Measurements from ENCODE around the gene ABCG5.

DNA sequence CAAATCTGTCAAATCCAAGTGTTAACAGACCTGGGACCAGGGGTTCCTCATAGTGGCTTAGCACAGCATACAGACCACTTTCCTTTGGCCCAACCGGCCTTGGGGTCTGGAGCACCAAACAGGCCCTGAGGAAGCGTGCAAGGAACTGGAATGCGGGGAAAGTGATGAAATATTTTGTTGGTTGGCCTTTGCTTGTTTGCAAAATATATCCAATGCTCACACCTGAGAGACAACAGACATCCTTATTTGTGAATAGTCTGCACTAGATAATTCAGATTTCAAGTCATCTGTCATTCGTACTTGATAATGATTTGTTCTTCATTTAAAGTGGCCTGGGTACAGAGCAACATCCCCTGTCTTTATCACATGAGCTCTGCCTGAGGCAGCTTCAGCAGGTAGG is 43.7 kb upstream of the ABCG5 start:
- TF ChIP-seq, protein P1, sequence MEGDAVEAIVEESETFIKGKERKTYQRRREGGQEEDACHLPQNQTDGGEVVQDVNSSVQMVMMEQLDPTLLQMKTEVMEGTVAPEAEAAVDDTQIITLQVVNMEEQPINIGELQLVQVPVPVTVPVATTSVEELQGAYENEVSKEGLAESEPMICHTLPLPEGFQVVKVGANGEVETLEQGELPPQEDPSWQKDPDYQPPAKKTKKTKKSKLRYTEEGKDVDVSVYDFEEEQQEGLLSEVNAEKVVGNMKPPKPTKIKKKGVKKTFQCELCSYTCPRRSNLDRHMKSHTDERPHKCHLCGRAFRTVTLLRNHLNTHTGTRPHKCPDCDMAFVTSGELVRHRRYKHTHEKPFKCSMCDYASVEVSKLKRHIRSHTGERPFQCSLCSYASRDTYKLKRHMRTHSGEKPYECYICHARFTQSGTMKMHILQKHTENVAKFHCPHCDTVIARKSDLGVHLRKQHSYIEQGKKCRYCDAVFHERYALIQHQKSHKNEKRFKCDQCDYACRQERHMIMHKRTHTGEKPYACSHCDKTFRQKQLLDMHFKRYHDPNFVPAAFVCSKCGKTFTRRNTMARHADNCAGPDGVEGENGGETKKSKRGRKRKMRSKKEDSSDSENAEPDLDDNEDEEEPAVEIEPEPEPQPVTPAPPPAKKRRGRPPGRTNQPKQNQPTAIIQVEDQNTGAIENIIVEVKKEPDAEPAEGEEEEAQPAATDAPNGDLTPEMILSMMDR (conservative IDR thresholded peaks at IDR 0.05; ENCODE audit: low read length), result no peak
- no peak for TF ChIP-seq EZH2phosphoT487 (IDR thresholded peaks at IDR 0.05; ENCODE audit: borderline replicate concordance)
